ENCODE measurements around the gene ZNF778. TPM values are rescaled to one million over a fixed set of nuclear protein-coding genes. Genes with fewer than 3 reads are reported as not detected.
A peak's percentile ranks its signal among the peaks of the same experiment; 100 is the strongest.

ZNF778 gene
- total and polyA plus RNA-seq, 2 of the 13 experiments (the other 11 are each of a cell fraction or from before 2014, with no cell fraction given) = 3.8 to 7.2 TPM

DNA sequence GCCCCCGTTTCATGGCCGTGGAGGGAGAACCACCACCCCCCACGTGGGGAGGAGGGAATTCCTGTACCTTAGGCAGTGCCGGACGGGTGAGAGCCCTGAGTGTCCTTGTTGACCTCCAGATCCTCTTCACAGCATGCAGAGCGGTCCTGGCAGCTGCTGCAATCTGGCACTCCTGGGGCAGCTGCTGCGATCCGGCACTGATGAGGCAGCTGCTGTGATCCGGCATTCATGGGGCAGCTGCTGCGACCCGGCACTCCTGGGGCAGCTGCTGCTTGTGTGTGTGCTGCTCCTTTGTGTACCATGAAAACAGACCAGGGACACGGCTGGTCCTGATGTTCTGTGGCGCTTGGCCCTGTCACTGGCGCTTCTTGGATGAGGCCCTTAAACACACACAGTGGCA, 12.8 kb downstream of the ZNF778 start:
- H3K4me3 ChIP-seq (replicated peaks in 1 of 3; ENCODE audit: insufficient read depth in 1 of 3, low read depth in 2 of 3, low read length in 3 of 3) = no peak overlapping the region
- no peak overlapping the region for H2AFZ ChIP-seq (ENCODE audit: low read length)
- no peak for TF ChIP-seq ZNF138 (CRISPR knock-in tag; IDR thresholded peaks at IDR 0.05; ENCODE audit: low read depth)
- TF ChIP-seq, protein P1, sequence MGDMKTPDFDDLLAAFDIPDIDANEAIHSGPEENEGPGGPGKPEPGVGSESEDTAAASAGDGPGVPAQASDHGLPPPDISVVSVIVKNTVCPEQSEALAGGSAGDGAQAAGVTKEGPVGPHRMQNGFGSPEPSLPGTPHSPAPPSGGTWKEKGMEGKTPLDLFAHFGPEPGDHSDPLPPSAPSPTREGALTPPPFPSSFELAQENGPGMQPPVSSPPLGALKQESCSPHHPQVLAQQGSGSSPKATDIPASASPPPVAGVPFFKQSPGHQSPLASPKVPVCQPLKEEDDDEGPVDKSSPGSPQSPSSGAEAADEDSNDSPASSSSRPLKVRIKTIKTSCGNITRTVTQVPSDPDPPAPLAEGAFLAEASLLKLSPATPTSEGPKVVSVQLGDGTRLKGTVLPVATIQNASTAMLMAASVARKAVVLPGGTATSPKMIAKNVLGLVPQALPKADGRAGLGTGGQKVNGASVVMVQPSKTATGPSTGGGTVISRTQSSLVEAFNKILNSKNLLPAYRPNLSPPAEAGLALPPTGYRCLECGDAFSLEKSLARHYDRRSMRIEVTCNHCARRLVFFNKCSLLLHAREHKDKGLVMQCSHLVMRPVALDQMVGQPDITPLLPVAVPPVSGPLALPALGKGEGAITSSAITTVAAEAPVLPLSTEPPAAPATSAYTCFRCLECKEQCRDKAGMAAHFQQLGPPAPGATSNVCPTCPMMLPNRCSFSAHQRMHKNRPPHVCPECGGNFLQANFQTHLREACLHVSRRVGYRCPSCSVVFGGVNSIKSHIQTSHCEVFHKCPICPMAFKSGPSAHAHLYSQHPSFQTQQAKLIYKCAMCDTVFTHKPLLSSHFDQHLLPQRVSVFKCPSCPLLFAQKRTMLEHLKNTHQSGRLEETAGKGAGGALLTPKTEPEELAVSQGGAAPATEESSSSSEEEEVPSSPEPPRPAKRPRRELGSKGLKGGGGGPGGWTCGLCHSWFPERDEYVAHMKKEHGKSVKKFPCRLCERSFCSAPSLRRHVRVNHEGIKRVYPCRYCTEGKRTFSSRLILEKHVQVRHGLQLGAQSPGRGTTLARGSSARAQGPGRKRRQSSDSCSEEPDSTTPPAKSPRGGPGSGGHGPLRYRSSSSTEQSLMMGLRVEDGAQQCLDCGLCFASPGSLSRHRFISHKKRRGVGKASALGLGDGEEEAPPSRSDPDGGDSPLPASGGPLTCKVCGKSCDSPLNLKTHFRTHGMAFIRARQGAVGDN (CRISPR knock-in tag; IDR thresholded peaks at IDR 0.05) = 0 out of 2 replicates have a peak, but pooled peaks have one; percentile 14
- ATAC-seq (no peak), FAIRE-seq (no peak), DNase-seq (ENCODE audit: low spot score) (no peak)
- no peaks in the 10 kb centered on the region for H3K27me3 ChIP-seq (ENCODE audit: control insufficient read depth in 1 of 2, insufficient read depth in 2 of 2, low read length in 2 of 2)
- POLR2A ChIA-PET = interaction anchor here (1.9 kb wide), 1 partner anchor 10 kb away, joined by 8 read pairs; no protein-coding TSS in a partner anchor
- BruUV-seq (replicated peaks) = no TSS peak
- H3K4me1 ChIP-seq (ENCODE audit: insufficient read depth, low read length) = peaks cover 27% of the 10 kb centered on the region
- in situ Hi-C loops (cut with HindIII; ENCODE audit: extremely low pct_ligation_motif_present, low pct_unique_long_range_greater_than_20kb) (no loop called here), intact Hi-C loops (cut with micrococcal nuclease; ENCODE audit: unreplicated experiment) (no loop called here)
- H3K79me2 ChIP-seq (ENCODE audit: insufficient read depth, low read length) = no peaks in the 10 kb centered on the region
- CTCF ChIA-PET (ENCODE audit: low intra/inter-chr PET ratio, low total read pairs) = no interaction called here
- no peaks in the 10 kb centered on the region for H3K9me3 ChIP-seq (ENCODE audit: low read length)
- H3K4me2 ChIP-seq (ENCODE audit: low read depth, low read length) = no peak overlapping the region
- WGBS (ENCODE audit: low lambda C conversion rate) = 92% methylated on average over 11 of the region's 14 CpGs
- H3K9ac ChIP-seq (ENCODE audit: insufficient read depth, low read depth, low read length) = no peak overlapping the region
- H3K36me3 ChIP-seq (replicated peaks in 1 of 2; ENCODE audit: control insufficient read depth in 1 of 2, insufficient read depth in 2 of 2, low read length in 2 of 2) = peaks cover 37 to 54% of the 10 kb centered on the region in 2 experiments
- no peak overlapping the region for H3K27ac ChIP-seq (ENCODE audit: extremely low read length, insufficient read depth, low read length)
- H4K20me1 ChIP-seq (ENCODE audit: insufficient read depth, low read length) = no peaks in the 10 kb centered on the region

DNA sequence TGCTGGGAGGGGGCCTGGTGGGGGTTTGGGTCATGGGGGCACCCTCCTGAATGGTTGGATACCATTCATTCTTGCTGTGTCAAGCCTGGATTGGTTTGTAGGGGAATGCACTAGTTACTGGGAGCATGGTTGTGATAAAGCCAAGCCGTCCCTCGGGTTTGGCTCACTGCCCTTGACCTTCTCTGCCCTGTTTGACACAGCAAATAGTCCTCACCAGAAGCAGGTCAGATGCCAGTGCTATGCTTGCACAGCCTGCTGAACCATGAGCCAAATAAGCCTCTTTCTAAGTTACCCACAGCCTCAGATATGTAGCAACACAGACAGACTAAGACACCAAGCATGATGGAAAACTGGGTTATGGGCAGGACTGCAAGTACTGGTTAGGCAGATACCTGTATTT, 14.6 kb downstream of the ZNF778 start:
- Histone ChIP-seq H3K4me3 (replicated peaks in 1 of 3; ENCODE audit: insufficient read depth in 1 of 3, low read depth in 2 of 3, low read length in 3 of 3) (no peak overlapping the region), H3K9ac (ENCODE audit: insufficient read depth, low read depth, low read length) (no peak overlapping the region), H3K9me3 (ENCODE audit: low read length) (no peaks in the 10 kb centered on the region), H3K79me2 (ENCODE audit: insufficient read depth, low read length) (no peaks in the 10 kb centered on the region), H4K20me1 (ENCODE audit: insufficient read depth, low read length) (no peaks in the 10 kb centered on the region), H3K4me2 (ENCODE audit: low read depth, low read length) (peak overlapping the region; percentile 46), H3K27ac (ENCODE audit: extremely low read length, insufficient read depth, low read length) (peak overlapping the region; percentile 59), H3K36me3 (replicated peaks in 1 of 2; ENCODE audit: control insufficient read depth in 1 of 2, insufficient read depth in 2 of 2, low read length in 2 of 2) (peaks cover 28 to 41% of the 10 kb centered on the region in 2 experiments), H2AFZ (ENCODE audit: low read length) (no peak overlapping the region), H3K4me1 (ENCODE audit: insufficient read depth, low read length) (peaks cover 27% of the 10 kb centered on the region), H3K27me3 (ENCODE audit: control insufficient read depth in 1 of 2, insufficient read depth in 2 of 2, low read length in 2 of 2) (no peaks in the 10 kb centered on the region)
- intact Hi-C loops (cut with micrococcal nuclease; ENCODE audit: unreplicated experiment) (no loop called here), in situ Hi-C loops (cut with HindIII; ENCODE audit: extremely low pct_ligation_motif_present, low pct_unique_long_range_greater_than_20kb) (no loop called here)
- ChIA-PET POLR2A (interaction anchor here (1.1 to 1.9 kb wide), 4 partner anchors 9 to 39 kb away, joined by 3 to 8 read pairs (median 7); partner anchors contain the start of gene ZNF778), CTCF (ENCODE audit: low intra/inter-chr PET ratio, low total read pairs) (no interaction called here)
- peak; percentile 87 for DNase-seq (ENCODE audit: low spot score)
- no CpG with 5 or more reads among the region's 2 CpGs for WGBS (ENCODE audit: low lambda C conversion rate)
- BruUV-seq (replicated peaks) = no TSS peak
- FAIRE-seq = peak; percentile 98
- peak; percentile 97 for ATAC-seq
- TF ChIP-seq, protein P2, sequence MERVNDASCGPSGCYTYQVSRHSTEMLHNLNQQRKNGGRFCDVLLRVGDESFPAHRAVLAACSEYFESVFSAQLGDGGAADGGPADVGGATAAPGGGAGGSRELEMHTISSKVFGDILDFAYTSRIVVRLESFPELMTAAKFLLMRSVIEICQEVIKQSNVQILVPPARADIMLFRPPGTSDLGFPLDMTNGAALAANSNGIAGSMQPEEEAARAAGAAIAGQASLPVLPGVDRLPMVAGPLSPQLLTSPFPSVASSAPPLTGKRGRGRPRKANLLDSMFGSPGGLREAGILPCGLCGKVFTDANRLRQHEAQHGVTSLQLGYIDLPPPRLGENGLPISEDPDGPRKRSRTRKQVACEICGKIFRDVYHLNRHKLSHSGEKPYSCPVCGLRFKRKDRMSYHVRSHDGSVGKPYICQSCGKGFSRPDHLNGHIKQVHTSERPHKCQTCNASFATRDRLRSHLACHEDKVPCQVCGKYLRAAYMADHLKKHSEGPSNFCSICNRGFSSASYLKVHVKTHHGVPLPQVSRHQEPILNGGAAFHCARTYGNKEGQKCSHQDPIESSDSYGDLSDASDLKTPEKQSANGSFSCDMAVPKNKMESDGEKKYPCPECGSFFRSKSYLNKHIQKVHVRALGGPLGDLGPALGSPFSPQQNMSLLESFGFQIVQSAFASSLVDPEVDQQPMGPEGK (CRISPR knock-in tag; IDR thresholded peaks at IDR 0.05) = peak; percentile 89
- TF ChIP-seq MIER2 (CRISPR knock-in tag; IDR thresholded peaks at IDR 0.05) (0 out of 2 replicates have a peak, but pooled peaks have one; percentile 27), SKI (IDR thresholded peaks at IDR 0.05; ENCODE audit: partially characterized antibody) (peak; percentile 80), ETV5 (CRISPR knock-in tag; IDR thresholded peaks at IDR 0.05; ENCODE audit: borderline replicate concordance) (no peak), SNRNP70 (IDR thresholded peaks at IDR 0.05; ENCODE audit: low read depth, low read length) (no peak), ZSCAN29 (CRISPR knock-in tag; conservative IDR thresholded peaks at IDR 0.05) (no peak)
- TF ChIP-seq, protein P3, sequence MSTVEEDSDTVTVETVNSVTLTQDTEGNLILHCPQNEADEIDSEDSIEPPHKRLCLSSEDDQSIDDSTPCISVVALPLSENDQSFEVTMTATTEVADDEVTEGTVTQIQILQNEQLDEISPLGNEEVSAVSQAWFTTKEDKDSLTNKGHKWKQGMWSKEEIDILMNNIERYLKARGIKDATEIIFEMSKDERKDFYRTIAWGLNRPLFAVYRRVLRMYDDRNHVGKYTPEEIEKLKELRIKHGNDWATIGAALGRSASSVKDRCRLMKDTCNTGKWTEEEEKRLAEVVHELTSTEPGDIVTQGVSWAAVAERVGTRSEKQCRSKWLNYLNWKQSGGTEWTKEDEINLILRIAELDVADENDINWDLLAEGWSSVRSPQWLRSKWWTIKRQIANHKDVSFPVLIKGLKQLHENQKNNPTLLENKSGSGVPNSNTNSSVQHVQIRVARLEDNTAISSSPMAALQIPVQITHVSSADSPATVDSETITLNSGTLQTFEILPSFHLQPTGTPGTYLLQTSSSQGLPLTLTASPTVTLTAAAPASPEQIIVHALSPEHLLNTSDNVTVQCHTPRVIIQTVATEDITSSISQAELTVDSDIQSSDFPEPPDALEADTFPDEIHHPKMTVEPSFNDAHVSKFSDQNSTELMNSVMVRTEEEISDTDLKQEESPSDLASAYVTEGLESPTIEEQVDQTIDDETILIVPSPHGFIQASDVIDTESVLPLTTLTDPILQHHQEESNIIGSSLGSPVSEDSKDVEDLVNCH (CRISPR knock-in tag; IDR thresholded peaks at IDR 0.05) = no peak

All from HepG2 (cell line).